OCI-M2 (cell line): ENCODE measurements around the gene FNDC11.
A peak's percentile ranks its signal among the peaks of the same experiment; 100 is the strongest.

Experiments
- DNase-seq: peaks from one replicate; lab custom pipeline; 2025; ENCODE audit not compliant: unreplicated experiment; lab: John Stamatoyannopoulos, UW

FNDC11 gene

DNA sequence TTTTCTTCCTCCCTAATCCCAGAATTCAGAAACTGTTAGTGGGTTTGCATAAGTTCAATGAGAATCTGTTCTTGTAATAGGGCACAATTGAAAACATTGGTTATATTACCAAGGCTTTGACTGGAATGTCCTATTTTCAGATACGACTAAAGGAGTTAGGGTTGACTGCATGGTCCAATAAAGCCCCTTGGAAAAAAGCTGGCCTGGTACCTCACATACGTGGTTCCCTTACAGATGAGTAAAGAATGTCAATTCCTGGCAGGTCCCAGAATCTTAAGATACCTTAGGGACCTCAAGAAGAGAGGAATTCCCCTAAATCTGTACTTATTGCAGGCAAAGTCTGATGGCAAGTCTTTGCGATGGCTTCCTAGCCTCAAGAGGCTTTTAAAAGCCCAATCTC lies 28.8 kb upstream of the FNDC11 start:
- no peak for DNase-seq

DNA sequence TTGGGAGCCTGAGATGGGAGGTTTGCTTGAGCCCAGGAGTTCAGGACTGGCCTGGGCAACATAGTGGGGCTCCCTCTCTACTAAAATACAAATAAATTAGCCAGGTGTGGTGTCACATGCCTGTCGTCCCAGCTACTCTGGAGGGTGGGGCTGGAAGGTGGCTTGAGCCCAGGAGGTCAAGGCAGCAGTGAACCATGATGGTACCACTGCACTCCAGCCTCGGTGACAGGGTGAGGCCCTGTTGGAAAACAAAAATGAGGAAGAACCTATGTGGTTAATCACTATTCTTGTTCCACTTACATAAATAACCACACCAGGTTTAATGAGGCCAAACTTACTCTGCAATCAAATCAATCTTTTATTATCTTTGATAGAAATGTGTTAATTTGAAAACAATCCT lies 28.0 kb upstream of the FNDC11 start:
- DNase-seq, result no peak

GRCh38 chr20:63527184-63527583 lies 26.8 kb upstream of the FNDC11 start:
- no peak for DNase-seq

GRCh38 chr20:63529180-63529860 lies 24.6 kb upstream of the FNDC11 start:
- DNase-seq, result no peak

DNA sequence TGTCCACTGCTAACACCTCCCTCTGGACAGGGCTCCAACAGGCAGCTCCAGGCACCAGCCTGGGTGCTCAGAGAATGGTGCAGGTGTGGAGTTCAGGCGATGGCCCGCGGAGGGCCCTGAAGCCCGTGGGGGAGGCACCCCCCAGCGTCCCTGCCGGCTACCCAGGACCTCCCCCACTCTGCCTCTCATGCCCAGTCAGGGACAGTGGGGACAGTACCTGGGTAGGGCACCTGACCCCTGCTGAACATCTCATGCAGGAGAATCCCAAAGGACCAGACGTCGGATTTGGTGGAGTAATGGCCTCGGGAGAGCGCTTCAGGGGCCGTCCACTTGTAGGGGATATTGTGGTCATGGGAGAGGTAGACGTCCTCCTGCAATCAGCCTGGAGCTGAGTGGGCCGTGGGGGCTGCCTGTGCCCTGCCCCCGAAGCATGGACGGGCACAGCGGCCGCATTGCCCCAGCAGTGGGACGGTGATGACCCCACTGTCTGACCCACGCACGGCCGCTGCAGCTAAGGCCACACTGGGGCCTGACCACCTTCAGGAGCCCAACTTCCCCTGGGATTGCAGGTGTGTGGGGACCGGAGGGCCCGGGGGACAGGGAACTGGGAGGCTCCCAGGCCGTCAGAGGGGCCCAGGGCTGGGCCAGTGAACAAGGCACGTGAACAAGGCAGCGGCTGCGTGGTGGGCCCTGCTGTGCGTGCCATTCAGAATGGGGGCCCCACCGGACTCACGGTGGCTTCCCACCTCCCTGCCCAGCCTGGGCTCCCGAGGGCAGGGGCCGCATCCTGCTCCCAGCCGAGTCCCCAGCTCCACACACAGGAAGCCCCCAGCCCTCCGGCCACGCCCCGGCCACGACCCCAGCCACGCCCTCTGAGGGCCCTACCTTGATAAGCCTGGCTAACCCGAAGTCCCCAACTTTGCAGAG lies 23.8 kb upstream of the FNDC11 start:
- no peak for DNase-seq

DNA sequence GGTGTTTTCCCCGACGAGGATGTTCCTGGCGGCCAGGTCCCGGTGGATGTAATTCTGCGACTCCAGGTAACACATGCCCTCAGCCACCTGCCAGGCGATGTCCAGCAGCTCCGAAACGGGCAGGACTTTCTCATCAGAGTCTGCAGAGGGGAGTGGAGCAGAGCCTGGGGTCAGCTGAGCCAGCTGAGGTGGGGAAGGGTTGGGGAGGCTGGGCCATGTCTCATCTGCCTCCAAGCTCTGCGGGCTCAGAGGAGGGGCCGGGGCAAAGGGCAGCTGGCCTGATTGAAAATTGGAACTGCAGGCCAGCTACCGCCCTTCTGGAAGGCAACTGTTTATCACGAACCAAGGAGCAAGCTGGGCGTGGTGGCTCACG lies 23.2 kb upstream of the FNDC11 start:
- no peak for DNase-seq

DNA sequence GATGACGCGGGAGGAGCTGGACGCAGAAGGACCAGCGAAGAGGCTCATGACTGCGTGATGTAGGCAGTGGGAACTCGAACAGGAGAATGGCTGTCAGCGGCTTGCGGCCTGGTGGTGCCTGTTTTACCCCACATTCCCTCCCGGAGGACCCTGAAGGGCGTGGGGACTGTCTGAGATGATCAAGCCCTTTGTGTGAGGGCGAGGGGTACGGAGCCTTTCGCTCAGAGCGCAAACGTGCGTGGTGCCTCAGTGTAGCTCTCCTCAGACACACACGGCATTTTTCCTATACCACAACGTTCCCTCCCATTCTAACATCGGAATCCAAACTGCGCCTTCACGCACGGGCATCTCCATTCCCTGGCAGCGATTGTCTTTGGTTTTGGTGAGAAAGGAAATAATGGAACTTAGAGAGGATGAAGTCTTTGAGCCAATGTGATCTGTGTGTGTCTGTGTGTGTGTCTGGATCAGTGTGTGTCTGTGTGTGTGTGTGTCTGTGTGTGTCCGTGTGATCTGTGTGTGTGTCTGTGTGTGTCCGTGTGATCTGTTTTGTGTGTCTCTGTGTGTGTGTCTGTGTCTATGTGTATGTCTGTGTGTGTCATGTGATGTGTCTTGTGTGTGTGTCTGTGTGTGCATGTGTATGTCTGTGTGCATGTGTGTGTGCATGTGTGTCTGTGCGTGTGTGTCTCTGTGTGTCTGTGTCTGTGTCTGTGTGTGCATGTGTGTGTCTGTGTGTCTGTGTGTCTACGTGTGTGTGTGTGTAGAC lies 22.1 kb upstream of the FNDC11 start:
- no peak for DNase-seq

GRCh38 chr20:63532449-63532971 lies 21.4 kb upstream of the FNDC11 start:
- DNase-seq, result no peak

- no peak for DNase-seq
Measured at GRCh38 chr20:63533388-63533787, 20.6 kb upstream of the FNDC11 start.

GRCh38 chr20:63533871-63534393 lies 20.0 kb upstream of the FNDC11 start:
- DNase-seq, result no peak

- DNase-seq, result no peak
Measured at GRCh38 chr20:63534427-63534830, 19.5 kb upstream of the FNDC11 start.

- no peak for DNase-seq
Measured at GRCh38 chr20:63534831-63535651, 18.9 kb upstream of the FNDC11 start.

DNA sequence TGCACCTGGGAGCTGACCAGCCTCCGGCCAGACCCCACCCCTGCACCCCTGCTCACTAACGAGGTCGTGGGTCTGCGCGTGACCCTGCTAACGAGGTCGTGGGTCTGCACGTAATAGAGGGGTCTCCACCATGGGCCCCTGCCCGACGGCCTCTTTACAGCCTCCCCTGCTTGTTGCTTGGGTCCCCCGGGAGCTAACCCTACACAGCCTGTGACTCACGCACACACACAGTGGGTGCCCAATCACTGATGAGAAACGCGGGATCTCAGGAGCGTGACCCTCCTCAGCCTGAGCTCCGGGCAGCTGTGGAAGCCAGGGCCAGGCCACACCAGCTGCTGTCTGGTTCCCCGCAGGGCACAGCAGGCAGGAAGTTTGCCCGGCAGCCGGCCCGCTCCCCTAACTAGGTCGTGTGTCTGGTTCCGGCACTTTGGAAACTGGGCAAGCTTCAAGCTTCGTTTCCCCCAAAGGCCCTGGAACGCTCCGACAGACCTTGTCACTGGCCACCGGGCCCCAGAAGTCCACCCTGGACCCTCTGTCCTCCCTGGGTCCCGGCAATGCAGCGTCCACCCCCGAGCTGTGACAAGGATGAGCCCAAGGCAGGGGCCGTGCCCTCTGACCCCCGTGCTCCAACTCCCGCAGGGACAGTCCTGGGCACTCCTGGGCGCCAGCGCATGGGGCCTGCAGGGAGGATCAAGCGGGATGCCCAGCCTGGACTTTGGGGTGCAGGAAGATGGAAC lies 17.6 kb upstream of the FNDC11 start:
- no peak for DNase-seq

GRCh38 chr20:63536997-63537524 lies 16.9 kb upstream of the FNDC11 start, which contains the start of gene PTK6:
Gene PTK6, minus strand, starts transcription at chr20:63537376. Its CDS starts 62 bp downstream, at chr20:63537314.
- DNase-seq, result no peak

DNA sequence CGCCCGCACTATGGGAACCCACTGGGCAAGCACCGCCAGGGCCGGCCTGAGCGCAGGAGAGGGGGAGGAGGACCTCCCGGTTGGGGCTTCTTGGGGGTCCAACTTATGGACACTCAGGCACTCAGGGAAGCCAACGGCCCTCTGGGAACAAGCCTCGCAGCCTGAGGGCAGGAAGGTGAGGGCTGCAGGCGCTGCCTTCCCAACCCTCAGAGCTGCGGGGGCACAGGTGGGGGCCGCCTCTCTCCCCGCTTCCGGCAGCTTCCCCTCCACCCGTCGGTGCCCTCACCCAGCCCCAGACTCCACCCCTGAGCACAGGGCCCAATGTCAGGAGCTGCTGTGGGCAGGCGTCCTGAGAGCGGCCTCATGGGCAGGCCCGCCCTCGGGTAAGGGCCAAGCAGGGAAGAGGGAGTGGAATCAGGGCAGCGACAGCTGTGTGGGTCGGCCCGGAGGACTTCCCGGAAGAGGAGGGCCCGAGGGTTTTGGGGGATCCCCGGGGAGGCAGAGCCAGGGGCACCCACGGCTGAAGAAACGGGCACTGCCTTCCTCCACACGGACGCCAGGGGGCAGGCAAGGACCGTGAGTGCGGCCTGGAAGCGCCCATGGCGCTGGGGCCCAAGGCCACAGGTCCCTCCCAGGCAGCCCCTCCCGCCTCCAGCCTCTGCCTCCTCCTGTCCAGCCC lies 16.3 kb upstream of the FNDC11 start:
- DNase-seq, result peak; percentile 21

DNA sequence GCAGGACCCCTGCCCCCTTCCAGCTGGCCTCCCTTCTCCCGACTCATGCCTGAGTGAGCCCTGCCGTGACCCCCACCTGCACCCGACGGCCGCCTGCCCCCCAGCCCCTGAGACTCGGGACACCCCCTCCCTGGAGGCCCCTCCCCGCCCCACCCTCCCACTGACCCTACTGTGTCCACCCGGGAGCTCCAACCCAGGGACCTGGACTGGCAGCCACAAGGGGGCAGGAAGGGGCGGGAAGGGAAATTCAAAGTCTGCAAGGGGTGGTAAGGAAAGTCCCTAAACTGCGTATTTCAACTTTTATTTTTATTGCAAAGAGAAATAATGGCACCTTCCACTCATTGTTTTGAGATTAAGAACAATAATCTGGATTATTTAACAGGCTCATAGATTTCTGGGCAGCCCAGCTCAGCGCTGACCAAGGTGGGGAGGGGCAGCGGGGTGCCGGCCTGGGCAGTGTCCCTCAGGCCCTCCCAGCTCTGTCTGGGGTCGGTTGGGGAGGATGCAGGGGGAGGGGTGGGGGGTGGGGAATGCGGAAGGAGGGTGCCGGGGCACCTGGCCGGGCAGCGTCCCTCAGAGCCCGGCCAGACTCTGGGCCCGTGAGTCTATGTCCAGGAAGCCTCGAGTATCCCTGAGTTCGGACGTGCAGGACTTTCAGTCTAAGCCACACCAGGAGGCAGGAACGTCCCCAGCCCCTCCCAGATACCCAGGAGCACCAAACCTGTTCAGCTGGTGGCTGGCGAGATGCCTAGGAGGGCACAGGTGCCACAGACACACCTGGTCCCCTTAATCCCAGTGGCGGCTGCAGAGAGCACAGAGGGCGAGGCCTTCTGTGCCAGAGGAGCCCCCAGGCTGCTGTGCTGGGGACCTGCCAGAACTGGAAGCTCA lies 15.5 kb upstream of the FNDC11 start:
- DNase-seq, result no peak

GRCh38 chr20:63539092-63539430 lies 14.9 kb upstream of the FNDC11 start:
- DNase-seq, result no peak
